HTR-8/SVneo (cell line): Measurements from ENCODE around the gene SBF1.
"Not testable (repeated sequence)": the region's sequence is repeated elsewhere in the genome, so short reads cannot be mapped to it uniquely, and the experiment has no call there.

Experiments used
- DNase-seq: peaks from one replicate; pipeline ENCODE4 v3.0.0; 2011; ENCODE audit warnings: low spot score, mixed read lengths; ENCODE audit not compliant: insufficient read length
- FAIRE-seq: peaks from 2 replicates; lab custom pipeline; 2011; peaks lifted over from hg19 to GRCh38; lab: Jason Lieb, UNC

Gene SBF1

DNA sequence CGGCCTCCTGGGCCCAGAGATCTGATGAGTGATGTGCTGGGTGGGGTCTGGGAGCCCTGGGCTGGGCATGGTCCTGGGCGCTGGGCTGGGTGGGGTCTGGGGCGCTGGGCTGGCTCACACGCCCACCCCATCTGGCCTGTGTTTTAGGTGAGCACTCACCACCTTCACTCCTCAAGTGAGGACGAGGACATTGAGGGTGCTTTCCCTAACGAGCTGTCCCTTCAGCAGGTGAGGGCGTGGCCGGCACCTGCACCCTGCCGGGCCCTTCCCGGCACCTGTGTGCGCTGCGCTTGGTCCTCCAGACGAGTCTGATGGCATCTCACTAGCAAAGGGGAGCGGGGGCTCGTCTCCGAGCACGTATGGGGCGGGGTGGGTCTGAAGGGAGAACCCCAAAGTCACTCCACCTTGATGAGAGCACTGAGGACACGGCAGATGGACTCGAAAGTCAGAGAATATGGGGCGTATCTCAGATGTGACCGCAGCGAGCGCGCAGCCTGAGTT lies 37.9 kb downstream of the SBF1 start:
- DNase-seq (no peak), FAIRE-seq (no peak)

DNA sequence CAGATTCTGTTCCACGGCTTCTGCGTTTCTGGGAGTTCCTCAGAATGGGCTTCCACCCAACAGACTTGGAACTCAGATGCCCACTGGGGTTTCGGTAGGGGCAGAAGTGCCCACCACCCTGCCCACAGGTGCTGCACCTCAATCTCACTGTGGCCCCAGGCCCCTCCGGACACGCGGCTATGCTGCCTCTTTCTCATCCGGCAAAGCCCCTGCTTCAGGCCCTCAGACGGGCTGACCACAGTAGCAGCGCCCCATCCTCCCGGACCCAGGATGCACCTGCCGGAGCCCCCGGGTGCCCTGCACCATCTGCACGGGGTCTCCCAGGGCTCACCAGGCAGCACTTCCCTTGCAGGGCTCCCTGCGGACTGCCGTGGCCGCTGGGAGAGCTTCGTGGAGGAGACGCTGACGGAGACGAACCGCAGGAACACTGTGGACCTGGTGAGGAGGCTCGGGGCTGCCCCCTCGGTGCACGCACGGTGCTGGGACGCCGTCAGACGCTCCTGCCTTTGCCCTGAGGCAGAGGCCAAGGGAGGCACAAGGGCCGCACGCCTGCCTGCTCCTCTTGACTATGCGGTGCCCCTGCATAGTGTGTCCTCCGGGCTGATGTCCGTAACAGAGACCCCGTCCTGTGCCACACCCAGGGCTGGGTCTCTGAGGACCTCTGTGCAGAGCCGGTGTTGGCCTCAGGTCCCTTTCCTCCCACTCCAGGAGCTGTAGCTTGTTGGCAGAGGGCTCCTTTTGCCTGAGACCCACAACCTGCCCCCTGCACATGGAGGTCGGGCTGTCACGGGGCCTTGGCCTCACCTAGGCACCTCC lies 38.6 kb downstream of the SBF1 start:
- DNase-seq (no peak), FAIRE-seq (no peak)

DNA sequence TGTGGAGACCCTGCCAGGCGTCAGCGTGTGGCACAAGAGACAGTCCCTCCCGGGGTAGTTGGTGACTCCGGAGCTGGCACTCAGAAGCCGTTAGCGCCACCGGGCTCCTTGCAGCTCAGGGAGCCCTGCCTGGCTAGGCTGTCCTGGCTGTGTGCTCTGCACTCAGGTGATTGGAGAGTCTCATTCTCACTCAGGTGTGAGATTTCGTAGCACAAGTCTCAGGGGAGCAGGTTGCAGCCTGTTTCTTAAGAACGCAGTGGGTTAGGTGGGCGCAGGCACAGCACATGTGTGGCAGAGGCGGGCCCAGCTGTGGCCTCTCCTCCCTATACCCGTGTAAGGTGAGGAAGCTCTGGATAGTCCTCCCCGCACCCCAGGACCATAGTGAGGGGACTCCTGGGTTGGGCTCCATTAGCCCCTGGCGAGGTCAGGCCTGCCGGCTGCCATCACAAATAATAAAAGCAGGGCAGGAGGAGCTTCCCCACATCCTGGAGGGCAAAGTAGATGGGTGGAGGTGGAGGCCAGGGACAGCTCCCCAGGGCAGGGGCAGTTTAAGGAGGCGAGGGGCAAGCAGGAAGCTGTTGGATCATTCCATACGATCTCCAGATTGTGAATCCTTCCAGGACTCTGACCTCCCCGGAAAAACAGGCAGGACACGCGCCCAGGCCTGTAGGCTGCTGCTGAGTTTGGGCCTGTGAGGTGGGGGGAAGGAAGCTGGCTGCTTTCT lies 39.4 kb downstream of the SBF1 start:
- FAIRE-seq (no peak), DNase-seq (no peak)

DNA sequence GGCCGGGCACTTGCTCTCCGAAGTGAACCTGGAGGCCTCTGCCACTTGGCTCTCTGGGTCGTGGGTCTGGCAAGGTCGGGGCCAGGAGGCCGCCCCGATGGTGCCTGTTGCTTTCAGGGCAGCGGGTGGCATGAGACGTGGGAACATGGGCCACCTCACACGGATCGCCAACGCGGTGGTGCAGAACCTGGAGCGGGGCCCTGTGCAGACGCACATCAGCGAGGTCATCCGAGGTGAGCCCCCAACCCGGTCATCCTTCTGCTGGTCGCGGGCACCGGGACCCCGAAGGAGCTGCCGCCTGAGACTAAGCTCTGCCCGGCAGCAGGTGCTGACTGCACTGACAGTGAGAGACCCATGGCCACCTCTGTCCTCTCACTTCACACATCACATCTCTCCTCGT lies 40.0 kb downstream of the SBF1 start:
- FAIRE-seq (no peak), DNase-seq (no peak)

DNA sequence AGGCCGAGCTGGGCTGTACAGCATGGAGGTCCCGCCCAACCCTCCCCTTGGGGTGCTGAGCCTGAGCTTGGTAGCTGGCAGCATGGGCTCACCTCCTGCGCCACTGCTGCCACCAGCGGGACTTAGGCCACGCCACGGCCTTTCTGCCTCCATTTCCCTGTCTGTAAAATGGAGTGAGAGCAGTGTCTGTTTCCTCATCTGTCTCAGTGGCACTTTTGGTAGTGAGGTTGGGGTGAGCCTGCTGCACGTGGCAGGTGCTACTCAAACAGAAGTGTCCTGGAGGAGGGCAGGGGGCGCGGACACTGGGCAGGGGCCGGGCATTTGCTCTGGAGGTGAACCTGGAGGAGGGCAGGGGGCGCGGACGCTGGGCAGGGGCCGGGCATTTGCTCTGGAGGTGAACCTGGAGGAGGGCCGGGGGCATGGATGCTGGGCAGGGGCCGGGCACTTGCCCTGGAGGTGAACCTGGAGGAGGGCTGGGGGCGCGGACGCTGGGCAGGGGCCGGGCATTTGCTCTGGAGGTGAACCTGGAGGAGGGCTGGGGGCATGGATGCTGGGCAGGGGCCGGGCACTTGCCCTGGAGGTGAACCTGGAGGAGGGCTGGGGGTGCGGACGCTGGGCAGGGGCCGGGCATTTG lies 41.8 kb downstream of the SBF1 start:
- not testable (repeated sequence) for DNase-seq, FAIRE-seq

DNA sequence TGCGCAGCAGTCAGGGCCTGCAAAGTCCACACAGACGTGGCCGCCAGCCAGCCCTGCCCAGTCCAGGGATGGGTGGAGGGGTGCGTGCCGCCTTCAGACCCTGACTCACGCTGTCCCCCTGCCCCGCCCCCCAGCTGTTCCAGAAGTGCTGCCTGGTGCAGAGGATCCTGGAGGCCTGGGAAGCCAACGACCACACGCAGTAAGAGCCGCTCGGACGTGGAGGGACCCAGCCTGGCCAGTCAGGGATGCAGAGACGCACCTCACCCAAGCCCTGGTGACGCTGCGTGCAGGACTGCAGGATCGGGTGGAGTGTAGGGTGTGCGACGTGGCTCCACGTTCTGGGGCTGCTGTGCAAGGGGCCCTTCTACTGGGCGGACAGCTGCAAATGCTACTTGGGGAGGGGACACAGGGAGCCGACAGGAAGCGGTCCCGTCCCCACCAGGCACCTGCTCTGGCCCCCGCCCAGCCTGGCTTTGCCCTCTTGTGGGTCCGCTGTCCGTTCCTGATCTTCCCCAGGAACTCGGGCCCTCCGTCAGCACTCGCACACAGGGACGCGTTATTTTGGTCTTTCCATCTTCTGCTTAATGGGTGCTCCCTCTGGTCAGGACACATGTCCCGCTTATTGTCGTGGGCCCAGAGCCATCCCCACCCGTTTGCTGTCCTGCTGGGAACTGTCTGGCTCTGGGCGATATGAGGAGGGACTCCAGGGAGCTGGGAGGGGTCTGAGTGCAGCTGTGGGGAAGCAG lies 42.5 kb downstream of the SBF1 start:
- no peak for DNase-seq
- FAIRE-seq = no peak

DNA sequence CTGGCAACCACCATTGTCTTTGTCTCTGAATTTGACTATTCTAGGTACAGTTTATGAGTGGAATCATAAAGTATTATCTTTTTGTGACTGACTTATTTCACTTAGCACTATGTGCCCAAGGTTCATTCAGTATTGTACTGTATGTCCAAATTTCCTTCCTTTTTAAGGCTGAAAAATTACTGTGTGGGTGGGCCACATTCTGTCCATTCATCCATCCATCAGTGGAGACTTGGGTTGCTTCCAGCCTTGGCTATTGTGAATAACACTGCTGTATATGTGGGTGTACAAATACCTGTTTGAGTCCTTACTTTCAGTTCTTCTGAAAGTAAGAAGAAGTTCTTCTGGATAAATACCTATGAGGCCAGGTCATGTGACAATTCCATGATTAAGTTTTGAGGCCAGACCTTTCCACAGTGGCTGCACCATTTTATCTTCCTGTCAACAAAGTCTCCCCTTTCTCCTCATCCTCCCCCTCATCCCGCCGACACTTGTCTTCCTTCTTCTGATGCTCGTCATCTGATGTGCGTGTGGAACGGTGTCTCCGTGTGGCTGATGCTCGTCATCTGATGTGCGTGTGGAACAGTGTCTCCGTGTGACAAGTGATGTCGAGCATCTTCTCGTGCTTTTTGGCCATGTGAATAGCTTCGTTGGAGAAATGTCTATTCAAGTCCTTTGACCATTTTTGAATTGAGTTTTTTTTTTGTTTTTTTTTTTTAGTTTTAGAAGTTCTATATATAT lies 49.5 kb downstream of the SBF1 start:
- DNase-seq (no peak), FAIRE-seq (no peak)

DNA sequence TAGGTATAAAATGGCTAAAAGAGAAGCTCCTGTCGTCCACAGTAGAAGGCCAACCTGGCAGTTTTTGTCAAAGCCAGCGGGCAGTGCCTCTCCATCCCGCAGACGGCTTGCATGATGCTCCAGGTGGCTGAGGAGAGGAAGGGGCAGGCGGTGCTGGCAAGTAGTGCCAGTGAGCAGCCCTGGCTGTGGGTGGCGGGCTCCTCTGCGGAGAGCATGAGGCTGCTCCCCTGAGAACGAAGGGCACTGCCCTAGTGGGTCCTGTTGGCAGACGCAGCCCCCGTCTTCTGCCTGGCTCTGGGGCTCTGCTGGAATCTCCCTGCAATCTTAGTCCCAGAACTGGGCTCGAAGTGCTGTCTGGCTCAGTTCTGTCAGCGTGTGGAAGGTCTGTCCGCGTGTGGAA lies 50.9 kb downstream of the SBF1 start:
- DNase-seq = no peak
- no peak for FAIRE-seq

DNA sequence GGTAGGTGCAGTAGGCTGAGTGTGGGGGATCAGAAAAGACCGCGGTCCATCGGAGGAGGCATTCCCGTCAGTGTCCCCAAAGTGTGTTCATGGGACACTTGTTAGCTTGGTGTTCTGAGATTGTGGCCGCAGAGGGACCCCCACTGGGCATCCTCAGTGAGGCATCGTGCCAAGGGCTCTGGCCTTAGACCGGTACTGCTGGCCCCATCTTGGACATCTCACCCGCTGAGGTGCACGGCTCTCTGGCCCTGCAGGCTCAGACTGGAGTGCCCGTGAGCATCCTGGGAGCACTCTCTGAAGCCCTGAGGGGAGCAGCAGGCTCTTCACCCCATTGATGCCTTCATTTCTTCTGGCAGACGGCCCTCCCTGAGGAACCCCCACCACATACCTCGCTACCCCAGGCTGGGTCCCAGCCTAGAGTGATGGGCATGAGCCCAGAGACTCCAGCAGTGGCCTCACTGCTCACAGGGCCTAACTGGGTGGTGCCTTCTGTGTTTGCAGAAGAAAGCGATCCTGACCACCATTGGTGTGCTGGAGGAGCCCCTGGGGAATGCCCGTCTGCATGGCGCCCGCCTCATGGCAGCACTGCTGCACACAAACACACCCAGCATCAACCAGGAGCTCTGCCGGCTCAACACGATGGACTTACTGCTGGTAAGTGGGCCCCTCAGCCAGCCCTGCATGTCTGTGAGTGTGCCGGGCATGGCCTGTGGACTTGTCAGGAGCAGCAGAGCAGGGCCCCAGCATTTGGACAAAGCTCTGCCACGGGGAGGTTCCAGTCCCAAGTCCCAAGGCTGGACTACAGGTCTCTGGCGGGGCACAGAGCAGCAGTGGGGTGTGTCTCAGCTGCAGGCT lies 51.6 kb downstream of the SBF1 start:
- no peak for FAIRE-seq
- no peak for DNase-seq

DNA sequence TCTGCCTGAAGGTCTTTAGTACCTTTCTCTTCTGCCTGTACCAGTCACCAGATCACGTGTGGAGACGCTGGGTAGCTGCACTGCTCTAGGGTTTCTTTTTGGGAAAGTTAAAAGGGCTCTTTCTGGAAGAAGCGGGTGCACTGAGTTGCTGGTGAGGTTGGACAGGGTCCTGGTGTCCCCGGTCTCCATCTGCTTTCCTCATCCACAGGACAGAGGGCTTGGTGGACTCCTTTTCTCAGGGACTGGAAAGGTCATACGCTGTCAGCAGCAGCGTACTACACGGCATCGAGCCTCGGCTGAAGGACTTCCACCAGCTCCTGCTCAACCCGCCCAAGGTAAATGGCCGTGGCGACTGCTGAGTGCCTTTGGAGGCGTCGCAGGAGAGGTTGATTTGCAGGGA lies 52.8 kb downstream of the SBF1 start:
- FAIRE-seq = no peak
- DNase-seq = no peak

DNA sequence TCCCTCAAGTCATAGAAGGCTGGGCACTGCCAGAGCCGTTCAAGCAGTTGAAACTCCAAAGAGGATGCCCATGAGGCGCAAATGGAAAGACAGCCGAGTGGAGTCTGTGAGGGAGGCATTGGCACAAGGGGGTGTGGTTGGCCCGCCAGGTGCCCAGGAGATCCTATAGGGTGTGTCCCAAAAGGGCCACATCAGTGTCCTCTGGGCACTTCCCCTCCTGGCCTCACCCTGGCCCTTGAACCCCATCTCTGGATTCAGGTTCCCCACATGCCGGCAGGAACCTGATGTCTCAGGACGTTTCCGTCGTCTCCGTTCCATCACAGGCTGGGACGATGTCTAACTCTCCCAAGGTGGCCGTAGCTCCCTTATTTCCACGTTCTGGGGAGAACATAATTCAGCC lies 54.3 kb downstream of the SBF1 start:
- DNase-seq = no peak
- FAIRE-seq = no peak

DNA sequence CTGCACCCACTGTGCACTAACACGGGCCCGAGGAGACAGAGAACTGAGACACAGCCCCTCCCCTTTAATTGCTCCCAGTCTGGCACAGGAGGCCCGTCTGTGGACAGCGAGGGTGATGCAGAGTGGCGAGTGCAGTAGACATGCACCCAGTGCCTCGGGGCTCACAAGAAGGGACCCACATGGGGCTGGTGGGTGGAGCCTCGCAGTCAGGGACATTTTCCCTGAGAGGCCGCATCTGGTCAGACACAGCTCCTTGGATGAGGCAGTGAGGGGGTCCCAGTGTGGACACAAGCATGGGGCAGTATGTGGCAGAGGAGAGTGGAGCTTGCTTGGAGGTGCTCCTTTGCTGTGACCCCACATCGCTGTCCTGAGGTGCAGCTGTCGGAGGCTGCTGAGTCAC lies 54.8 kb downstream of the SBF1 start:
- no peak for DNase-seq
- FAIRE-seq = no peak

DNA sequence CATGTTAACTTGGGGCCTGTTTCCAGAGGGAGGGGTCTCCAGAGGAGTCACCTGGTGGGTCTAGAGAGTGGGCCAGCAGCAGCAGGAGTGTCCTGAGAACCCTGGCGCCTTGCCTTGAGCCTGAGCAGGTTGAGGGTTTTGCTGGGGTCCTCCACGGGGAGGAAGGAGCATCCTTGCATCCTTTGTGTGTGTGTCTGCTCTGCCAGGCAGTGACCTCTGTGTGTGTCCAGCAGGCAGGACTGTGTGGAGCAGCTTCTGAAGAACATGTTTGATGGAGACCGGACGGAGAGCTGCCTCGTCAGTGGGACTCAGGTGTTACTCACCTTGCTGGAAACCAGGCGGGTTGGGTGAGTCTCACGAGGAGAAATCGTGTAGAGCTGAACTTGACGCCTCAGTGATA lies 55.7 kb downstream of the SBF1 start:
- no peak for DNase-seq
- FAIRE-seq = no peak

DNA sequence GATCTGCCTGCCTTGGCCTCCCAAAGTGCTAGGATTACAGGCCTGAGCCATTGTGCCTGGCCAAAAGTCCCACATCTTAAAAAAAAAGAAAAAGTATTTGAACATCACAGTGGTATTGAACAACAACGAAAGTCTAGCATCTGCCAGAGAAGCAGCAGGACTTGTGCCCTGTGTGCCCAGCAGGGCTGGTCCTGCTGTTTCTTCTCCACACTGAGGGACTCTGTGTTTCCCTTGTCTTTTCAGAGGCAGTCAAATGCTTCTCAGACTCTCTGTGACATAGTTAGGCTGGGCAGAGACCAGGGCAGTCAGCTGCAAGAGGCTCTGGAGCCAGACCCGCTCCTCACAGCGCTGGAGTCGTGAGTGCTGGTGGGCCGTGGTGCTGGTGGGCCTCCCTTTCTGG lies 56.2 kb downstream of the SBF1 start:
- FAIRE-seq = no peak
- DNase-seq = no peak

DNA sequence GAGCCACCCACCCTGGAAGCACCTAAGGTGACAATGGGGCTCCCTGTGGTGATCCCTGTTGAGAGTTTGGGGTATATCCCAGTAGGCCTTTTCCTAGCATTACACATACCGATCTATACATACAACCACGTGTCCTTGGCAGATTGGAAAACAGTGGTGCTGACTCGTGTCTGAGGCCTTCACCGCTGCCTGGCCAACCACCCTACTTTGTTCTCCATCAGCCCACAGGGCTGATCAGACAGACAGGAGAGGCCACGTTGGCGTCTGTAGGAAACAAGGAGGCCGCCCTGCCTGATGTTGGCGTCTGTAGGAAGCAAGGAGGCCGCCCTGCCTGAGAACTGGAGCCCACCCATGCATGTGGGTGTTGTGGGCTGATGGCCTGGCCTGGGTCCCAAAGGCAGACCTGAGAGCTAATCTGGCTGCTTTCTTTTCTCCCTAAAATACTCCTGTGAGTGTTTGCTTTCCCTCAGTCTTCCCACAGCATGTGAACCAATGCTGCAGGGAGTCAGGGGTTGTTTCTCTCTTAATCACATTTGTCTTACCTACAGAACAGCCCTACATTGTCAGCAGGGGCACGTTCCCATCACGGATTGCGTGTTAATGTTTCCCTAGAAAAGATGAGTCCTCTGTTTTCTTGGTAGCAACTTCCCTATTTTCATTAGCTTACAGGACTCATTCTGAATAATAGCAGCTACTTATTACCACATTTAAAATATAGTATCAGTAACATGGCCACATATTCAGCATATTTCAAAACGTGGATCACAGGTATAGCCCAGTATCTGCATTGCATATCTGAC lies 57.2 kb downstream of the SBF1 start:
- FAIRE-seq = no peak

DNA sequence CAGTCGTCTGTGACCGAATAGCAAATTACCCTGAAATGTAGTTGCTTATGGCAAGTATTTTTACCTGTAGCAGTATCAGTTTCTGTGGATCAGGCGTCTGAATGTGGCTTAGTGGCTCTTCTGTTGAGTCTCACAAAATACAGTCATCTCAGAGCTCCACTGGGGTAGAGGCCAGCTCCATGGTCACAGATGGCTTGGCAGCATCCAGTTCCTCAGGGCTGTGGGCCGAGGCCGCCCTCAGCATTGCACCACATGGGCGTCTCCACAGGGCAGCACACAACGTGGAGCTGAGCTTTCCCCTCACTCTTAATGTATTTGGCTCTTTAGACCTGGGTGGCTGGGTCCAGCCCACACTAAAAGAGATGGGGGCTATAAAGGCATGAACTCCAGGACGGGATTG lies 57.8 kb downstream of the SBF1 start:
- no peak for FAIRE-seq

More for the DNA sequence above, 57.2 kb downstream of the SBF1 start:
- DNase-seq = no peak

DNA sequence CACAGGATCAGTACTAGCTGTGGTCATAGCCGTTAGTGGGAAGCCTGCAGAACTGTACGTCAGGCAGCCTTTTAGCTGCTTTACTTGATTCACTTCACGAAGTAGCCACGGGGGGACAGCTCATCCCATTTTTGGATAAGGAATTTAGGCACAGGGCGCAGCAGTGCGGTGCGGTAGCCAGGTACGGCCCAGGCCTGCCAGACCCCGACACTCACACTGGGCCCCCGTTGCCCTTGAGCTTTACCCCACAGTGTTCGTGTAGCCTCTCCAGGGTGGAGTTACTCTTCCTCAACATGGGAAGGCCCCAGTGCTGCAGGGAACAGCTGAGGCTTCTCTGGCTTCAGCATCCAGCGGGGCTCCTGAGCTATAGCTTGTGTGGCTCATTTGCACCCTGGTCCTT lies 59.4 kb downstream of the SBF1 start:
- FAIRE-seq = no peak
- no peak for DNase-seq

More for the DNA sequence above, 57.8 kb downstream of the SBF1 start:
- DNase-seq = no peak
